Measurements from ENCODE around the gene GZF1.

DNA sequence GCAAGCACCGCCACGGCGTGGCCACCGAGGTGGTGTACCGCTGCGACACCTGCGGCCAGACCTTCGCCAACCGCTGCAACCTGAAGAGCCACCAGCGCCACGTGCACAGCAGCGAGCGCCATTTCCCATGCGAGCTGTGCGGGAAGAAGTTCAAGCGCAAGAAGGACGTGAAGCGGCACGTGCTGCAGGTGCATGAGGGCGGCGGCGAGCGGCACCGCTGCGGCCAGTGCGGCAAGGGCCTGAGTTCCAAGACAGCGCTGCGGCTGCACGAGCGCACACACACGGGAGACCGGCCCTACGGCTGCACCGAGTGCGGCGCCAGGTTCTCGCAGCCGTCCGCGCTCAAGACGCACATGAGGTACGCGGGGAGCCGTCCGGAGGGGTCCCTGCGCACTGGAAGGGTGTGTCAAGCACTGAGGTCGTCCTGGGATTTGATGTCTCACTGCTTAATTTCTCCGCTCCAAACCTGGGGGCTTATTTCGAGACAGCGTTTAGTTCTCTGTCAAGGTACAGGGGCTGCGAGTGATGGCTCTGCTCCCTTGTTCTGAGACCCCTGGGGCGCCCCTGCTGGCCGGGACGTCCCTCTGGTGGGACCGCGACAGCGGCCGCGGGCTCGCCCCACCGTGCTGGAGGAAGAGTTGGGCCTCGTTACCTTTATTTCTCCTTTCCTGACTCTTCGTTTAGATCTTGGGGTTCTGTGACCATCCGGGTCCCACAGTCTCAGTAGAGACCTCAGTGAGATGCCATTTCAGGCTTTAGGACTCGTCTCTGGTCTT lies 3.6 kb downstream of the GZF1 start:
- TF ChIP-seq, protein P1, sequence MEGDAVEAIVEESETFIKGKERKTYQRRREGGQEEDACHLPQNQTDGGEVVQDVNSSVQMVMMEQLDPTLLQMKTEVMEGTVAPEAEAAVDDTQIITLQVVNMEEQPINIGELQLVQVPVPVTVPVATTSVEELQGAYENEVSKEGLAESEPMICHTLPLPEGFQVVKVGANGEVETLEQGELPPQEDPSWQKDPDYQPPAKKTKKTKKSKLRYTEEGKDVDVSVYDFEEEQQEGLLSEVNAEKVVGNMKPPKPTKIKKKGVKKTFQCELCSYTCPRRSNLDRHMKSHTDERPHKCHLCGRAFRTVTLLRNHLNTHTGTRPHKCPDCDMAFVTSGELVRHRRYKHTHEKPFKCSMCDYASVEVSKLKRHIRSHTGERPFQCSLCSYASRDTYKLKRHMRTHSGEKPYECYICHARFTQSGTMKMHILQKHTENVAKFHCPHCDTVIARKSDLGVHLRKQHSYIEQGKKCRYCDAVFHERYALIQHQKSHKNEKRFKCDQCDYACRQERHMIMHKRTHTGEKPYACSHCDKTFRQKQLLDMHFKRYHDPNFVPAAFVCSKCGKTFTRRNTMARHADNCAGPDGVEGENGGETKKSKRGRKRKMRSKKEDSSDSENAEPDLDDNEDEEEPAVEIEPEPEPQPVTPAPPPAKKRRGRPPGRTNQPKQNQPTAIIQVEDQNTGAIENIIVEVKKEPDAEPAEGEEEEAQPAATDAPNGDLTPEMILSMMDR (IDR thresholded peaks at IDR 0.05) = no peak
- TF ChIP-seq POLR2A (IDR thresholded peaks at IDR 0.05) (no peak), POLR2AphosphoS5 (IDR thresholded peaks at IDR 0.05) (no peak)

Measured in transverse colon (tissue), 4 donors.